BE2C (cell line): Measurements from ENCODE around the gene TTC33.
"Not testable (repeated sequence)": the region's sequence is repeated elsewhere in the genome, so short reads cannot be mapped to it uniquely, and the experiment has no call there.

Experiments
- DNase-seq: peaks from one replicate; pipeline ENCODE4 v3.0.0-alpha.2; 2020
- H3K27me3 ChIP-seq: fragments of 250-450 bp; sonication (Bioruptor Pico); 2 replicates; pipeline ENCODE4 v1.5.1; 2020; ENCODE audit warnings: mild to moderate bottlenecking
- H3K36me3 ChIP-seq: fragments of 250-450 bp; sonication (Bioruptor Pico); 2 replicates; pipeline ENCODE4 v1.5.1; 2020; ENCODE audit warnings: mild to moderate bottlenecking
- H3K4me1 ChIP-seq: fragments of 250-450 bp; sonication (Bioruptor Pico); 2 replicates; pipeline ENCODE4 v1.5.1; 2020
- H3K4me3 ChIP-seq: 2 replicates; pipeline ENCODE4 v1.5.1; 2011; ENCODE audit warnings: low read depth, low read length
- H3K9me3 ChIP-seq: fragments of 250-450 bp; sonication (Bioruptor Pico); 2 replicates; pipeline ENCODE4 v1.5.1; 2020
- TF ChIP-seq, protein P1 (sequence below): IDR thresholded peaks from 2 replicates; pipeline ENCODE4 v1.5.1; 2012; ENCODE audit warnings: mild to moderate bottlenecking, low read depth, low read length

TTC33 gene

GRCh38 chr5:40669606-40670390 lies 86.0 kb downstream of the TTC33 start:
- H3K4me1 ChIP-seq, result no peaks in the 10 kb centered on the region
- H3K27me3 ChIP-seq, result peaks cover 53% of the 10 kb centered on the region
- H3K9me3 ChIP-seq, result no peaks in the 10 kb centered on the region
- no peak overlapping the region for H3K4me3 ChIP-seq
- TF ChIP-seq, protein P1, sequence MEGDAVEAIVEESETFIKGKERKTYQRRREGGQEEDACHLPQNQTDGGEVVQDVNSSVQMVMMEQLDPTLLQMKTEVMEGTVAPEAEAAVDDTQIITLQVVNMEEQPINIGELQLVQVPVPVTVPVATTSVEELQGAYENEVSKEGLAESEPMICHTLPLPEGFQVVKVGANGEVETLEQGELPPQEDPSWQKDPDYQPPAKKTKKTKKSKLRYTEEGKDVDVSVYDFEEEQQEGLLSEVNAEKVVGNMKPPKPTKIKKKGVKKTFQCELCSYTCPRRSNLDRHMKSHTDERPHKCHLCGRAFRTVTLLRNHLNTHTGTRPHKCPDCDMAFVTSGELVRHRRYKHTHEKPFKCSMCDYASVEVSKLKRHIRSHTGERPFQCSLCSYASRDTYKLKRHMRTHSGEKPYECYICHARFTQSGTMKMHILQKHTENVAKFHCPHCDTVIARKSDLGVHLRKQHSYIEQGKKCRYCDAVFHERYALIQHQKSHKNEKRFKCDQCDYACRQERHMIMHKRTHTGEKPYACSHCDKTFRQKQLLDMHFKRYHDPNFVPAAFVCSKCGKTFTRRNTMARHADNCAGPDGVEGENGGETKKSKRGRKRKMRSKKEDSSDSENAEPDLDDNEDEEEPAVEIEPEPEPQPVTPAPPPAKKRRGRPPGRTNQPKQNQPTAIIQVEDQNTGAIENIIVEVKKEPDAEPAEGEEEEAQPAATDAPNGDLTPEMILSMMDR, result no peak
- no peaks in the 10 kb centered on the region for H3K36me3 ChIP-seq
- DNase-seq, result no peak

- Histone ChIP-seq H3K27me3 (peaks cover 43% of the 10 kb centered on the region), H3K36me3 (no peaks in the 10 kb centered on the region), H3K4me1 (no peaks in the 10 kb centered on the region), H3K4me3 (no peak overlapping the region), H3K9me3 (no peaks in the 10 kb centered on the region)
- TF ChIP-seq, protein P1, result no peak
- no peak for DNase-seq
Measured at GRCh38 chr5:40667161-40667663, 88.5 kb downstream of the TTC33 start.

DNA sequence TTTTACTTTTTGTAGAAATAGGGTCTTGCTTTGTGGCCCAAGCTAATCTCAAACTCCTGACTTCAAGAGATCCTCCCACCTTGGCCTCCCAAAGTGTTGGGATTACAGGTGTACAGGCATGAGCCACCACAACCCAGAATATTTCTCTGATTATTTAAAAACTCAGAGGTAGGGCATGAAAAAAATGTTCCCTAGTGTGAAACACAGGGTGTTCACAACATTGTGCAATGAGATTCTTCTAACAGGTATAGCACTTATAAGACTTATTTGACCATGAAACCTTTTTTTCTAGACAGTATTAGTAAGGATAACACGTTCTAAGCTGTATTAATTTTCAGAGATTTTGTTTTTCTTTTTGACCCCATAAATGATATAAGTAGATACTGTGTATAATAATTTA lies 89.1 kb downstream of the TTC33 start:
- Histone ChIP-seq H3K4me1 (no peaks in the 10 kb centered on the region), H3K9me3 (no peaks in the 10 kb centered on the region), H3K27me3 (peaks cover 40% of the 10 kb centered on the region), H3K4me3 (no peak overlapping the region), H3K36me3 (no peaks in the 10 kb centered on the region)
- no peak for DNase-seq
- TF ChIP-seq, protein P1, result no peak

- Histone ChIP-seq H3K36me3 (no peaks in the 10 kb centered on the region), H3K4me1 (no peaks in the 10 kb centered on the region), H3K9me3 (no peaks in the 10 kb centered on the region), H3K4me3 (no peak overlapping the region), H3K27me3 (peaks cover 32% of the 10 kb centered on the region)
- DNase-seq, result no peak
- TF ChIP-seq, protein P1, result no peak
Measured at GRCh38 chr5:40665635-40666298, 90.0 kb downstream of the TTC33 start.

- Histone ChIP-seq H3K4me3 (no peak overlapping the region), H3K9me3 (no peaks in the 10 kb centered on the region), H3K4me1 (no peaks in the 10 kb centered on the region), H3K36me3 (no peaks in the 10 kb centered on the region), H3K27me3 (no peaks in the 10 kb centered on the region)
- DNase-seq, result no peak
- TF ChIP-seq, protein P1, result no peak
Measured at GRCh38 chr5:40660751-40661150, 95.0 kb downstream of the TTC33 start.

DNA sequence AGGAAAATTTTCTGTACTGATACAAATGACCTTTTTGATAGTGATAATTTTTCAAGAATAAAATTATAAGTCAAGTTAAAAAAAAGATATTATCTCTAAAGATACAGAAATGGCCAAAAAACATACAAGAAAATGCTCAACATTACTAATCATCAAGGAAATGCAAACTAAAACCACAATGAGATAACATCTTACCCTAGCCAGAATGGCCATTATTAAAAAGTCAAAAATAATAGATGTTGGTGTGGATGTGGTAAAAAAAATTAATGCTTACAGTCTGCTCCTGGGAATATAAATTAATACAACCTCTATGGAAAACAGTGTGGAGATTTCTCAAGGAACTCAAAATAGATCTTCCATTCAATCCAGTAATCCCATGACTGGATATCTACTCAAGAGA lies 99.0 kb downstream of the TTC33 start:
- TF ChIP-seq, protein P1, result no peak
- DNase-seq, result no peak
- no peaks in the 10 kb centered on the region for H3K9me3 ChIP-seq
- H3K4me1 ChIP-seq, result no peaks in the 10 kb centered on the region
- no peak overlapping the region for H3K4me3 ChIP-seq
- H3K27me3 ChIP-seq, result no peaks in the 10 kb centered on the region
- H3K36me3 ChIP-seq, result no peaks in the 10 kb centered on the region

- not testable (repeated sequence) for H3K4me1 ChIP-seq, H3K36me3 ChIP-seq, H3K9me3 ChIP-seq, DNase-seq, H3K4me3 ChIP-seq, H3K27me3 ChIP-seq
Measured at GRCh38 chr5:40656091-40656490, 99.7 kb downstream of the TTC33 start.
